HepG2 (cell line): Measurements from ENCODE around the gene PA2G4. TPM values are rescaled to one million over a fixed set of nuclear protein-coding genes. Genes with fewer than 3 reads are reported as not detected.

Experiments
- ASH2L ChIP-seq: fragments of 300-600, 200-600 bp; sonication (generic); IDR thresholded peaks from 2 replicates; pipeline ENCODE4 v1.7.0; 2017; ENCODE audit warnings: low read depth, mild to moderate bottlenecking, moderate library complexity, mixed read lengths, low read length; ENCODE audit not compliant: insufficient read length
- KDM5A ChIP-seq: fragments of 200-600 bp; sonication (generic); IDR thresholded peaks from 2 replicates; pipeline ENCODE4 v1.7.0; 2018; ENCODE audit warnings: antibody characterized with exemption, mild to moderate bottlenecking, low read length, borderline replicate concordance
- NRL ChIP-seq: sonication (generic); formaldehyde crosslinking; IDR thresholded peaks from 2 replicates; pipeline ENCODE4 v1.5.0; 2020; ENCODE audit warnings: missing genetic modification reagents, mild to moderate bottlenecking, moderate library complexity, borderline replicate concordance
- RARA ChIP-seq: IDR thresholded peaks from 2 replicates; pipeline ENCODE4 v1.6.1; 2016; ENCODE audit warnings: missing genetic modification reagents, missing compliant biosample characterization
- SIN3A ChIP-seq: IDR thresholded peaks from 2 replicates; pipeline ENCODE4 v1.6.1; 2011; ENCODE audit warnings: low read depth, mild to moderate bottlenecking, control low read depth, low read length, borderline replicate concordance
- ZNF430 ChIP-seq: sonication (generic); formaldehyde crosslinking; IDR thresholded peaks from 2 replicates; pipeline ENCODE4 v1.9.0; 2021; ENCODE audit warnings: mild to moderate bottlenecking, missing genetic modification reagents
- ZNF546 ChIP-seq: sonication (generic); formaldehyde crosslinking; conservative IDR thresholded peaks from 2 replicates; pipeline ENCODE4 v1.8.1; 2023; ENCODE audit warnings: mild to moderate bottlenecking, missing genetic modification reagents
- ZNF564 ChIP-seq: sonication (generic); formaldehyde crosslinking; IDR thresholded peaks from 2 replicates; pipeline ENCODE4 v1.8.1; 2023; ENCODE audit warnings: mild to moderate bottlenecking, missing genetic modification reagents
- ZNF570 ChIP-seq: sonication (generic); formaldehyde crosslinking; IDR thresholded peaks from 2 replicates; pipeline ENCODE4 v1.4.0; 2020; ENCODE audit warnings: mild to moderate bottlenecking, missing genetic modification reagents, borderline replicate concordance
- ZNF644 ChIP-seq: IDR thresholded peaks from 2 replicates; pipeline ENCODE4 v1.6.1; 2016; ENCODE audit warnings: low read depth
- ZNF709 ChIP-seq: sonication (generic); formaldehyde crosslinking; IDR thresholded peaks from 2 replicates; pipeline ENCODE4 v1.5.0; 2020; ENCODE audit warnings: mild to moderate bottlenecking, missing genetic modification reagents
- polyA plus RNA-seq, 8 experiments: library from polyadenylated mRNA; depleted of rRNA in 3 of 8; stranded (reverse) in 7 of 8; unstranded in 1 of 8; fragments of >200 nt; fragmentation: Illumina TruSeq in 4 of 8; extraction: Trizol in 4 of 8; gene quantifications; 2 replicates each; pipeline versions ENCODE4 v1.2.1 to v1.2.3, GENCODE V29; 2011 to 2016; ENCODE audit warnings: low read depth in 4 of 8, missing spikeins in 1 of 8, mixed read lengths in 1 of 8; ENCODE audit not compliant: insufficient read depth in 1 of 8
- total RNA-seq, 5 experiments: library from RNA; depleted of rRNA; stranded (reverse); fragments of >200 nt; fragmentation: Illumina TruSeq; extraction: Trizol; gene quantifications; 2 replicates each; pipeline ENCODE4 v1.2.3, GENCODE V29; 2016; ENCODE audit warnings: low read depth in 1 of 5
- TF ChIP-seq, protein P1 (sequence below): sonication (generic); formaldehyde crosslinking; IDR thresholded peaks from 2 replicates; pipeline ENCODE4 v1.4.0; 2020; ENCODE audit warnings: low read depth, missing genetic modification reagents
- TF ChIP-seq, protein P2 (sequence below): sonication (generic); formaldehyde crosslinking; IDR thresholded peaks from 2 replicates; pipeline ENCODE4 v1.4.0; 2020; ENCODE audit warnings: missing genetic modification reagents, borderline replicate concordance
- TF ChIP-seq, protein P3 (sequence below): sonication (generic); formaldehyde crosslinking; IDR thresholded peaks from 2 replicates; pipeline ENCODE4 v1.5.0; 2020; ENCODE audit warnings: missing genetic modification reagents
- TF ChIP-seq, protein P4 (sequence below), 2 experiments: sonication (generic) in 1 of 2; formaldehyde crosslinking in 1 of 2; IDR thresholded peaks; 2 replicates each; pipeline versions ENCODE4 v1.4.0 to v1.6.1; 2018 to 2020; ENCODE audit warnings: missing genetic modification reagents in 2 of 2, borderline replicate concordance in 1 of 2, low read depth in 1 of 2, mild to moderate bottlenecking in 1 of 2, missing biosample characterization in 1 of 2
- TF ChIP-seq, protein P5 (sequence below): IDR thresholded peaks from 2 replicates; pipeline ENCODE4 v1.6.1; 2016; ENCODE audit warnings: low read depth, borderline replicate concordance

The PA2G4 gene
- total and polyA plus RNA-seq, 2 of the 13 experiments (the other 11 are each of a cell fraction or from before 2014, with no cell fraction given) = 147 to 240 TPM

DNA sequence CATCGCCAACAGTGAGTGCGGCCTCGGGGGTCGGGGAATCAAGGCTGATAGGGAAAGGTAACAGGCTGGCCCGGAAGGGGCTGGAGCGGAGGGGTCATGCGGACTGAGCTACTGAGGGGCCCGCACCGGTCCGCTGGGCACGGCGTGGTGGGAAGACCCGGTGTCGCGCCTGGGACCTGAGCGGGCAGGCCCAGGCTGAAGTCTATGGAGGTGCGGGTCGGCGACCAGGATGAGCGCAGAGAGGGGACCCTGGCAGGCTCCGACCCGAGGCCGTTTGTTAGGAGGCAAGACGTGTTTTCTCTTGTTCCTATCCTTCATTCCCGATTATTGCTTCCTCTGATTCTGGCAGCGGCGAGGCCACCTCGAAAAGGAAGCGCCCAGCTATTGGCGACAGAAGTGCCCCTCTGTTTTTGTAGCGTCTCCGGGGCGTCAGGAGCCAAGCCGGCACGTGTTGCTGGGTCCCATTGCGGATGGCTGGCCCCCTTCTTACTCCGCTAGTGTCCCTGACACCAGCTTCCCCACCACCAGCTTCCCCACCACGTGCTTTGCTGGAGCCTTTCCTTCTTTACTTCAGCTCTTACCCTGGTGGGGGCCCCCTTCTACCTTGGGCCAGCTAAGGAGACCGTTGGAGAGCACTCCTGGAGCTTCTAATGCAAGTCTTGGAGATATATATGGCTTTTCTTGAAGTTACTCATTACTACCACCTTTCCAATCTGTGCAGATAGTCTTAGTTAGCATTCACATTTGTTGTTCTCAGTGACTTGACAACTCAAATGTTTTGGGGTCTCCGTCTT is 653 bp downstream of the PA2G4 start (continued):
- TF ChIP-seq KDM5A (0 out of 2 replicates have a peak, but pooled peaks have one; percentile 17), ZNF709 (CRISPR knock-in tag) (0 out of 2 replicates have a peak, but pooled peaks have one; percentile 25), SIN3A (peak; percentile 58; the same call in 1 of the 2 replicates), NRL (CRISPR knock-in tag) (no peak; the same call in 1 of the 2 replicates), ZNF564 (no peak), RARA (no peak), ZNF546 (0 out of 2 replicates have a peak, but pooled peaks have one; percentile 41), ZNF570 (CRISPR knock-in tag) (0 out of 2 replicates have a peak, but pooled peaks have one; percentile 11), ZNF430 (CRISPR knock-in tag) (0 out of 2 replicates have a peak, but pooled peaks have one; percentile 3), ZNF644 (CRISPR knock-in tag) (no peak), ASH2L (peak; percentile 63)
- TF ChIP-seq, protein P1, sequence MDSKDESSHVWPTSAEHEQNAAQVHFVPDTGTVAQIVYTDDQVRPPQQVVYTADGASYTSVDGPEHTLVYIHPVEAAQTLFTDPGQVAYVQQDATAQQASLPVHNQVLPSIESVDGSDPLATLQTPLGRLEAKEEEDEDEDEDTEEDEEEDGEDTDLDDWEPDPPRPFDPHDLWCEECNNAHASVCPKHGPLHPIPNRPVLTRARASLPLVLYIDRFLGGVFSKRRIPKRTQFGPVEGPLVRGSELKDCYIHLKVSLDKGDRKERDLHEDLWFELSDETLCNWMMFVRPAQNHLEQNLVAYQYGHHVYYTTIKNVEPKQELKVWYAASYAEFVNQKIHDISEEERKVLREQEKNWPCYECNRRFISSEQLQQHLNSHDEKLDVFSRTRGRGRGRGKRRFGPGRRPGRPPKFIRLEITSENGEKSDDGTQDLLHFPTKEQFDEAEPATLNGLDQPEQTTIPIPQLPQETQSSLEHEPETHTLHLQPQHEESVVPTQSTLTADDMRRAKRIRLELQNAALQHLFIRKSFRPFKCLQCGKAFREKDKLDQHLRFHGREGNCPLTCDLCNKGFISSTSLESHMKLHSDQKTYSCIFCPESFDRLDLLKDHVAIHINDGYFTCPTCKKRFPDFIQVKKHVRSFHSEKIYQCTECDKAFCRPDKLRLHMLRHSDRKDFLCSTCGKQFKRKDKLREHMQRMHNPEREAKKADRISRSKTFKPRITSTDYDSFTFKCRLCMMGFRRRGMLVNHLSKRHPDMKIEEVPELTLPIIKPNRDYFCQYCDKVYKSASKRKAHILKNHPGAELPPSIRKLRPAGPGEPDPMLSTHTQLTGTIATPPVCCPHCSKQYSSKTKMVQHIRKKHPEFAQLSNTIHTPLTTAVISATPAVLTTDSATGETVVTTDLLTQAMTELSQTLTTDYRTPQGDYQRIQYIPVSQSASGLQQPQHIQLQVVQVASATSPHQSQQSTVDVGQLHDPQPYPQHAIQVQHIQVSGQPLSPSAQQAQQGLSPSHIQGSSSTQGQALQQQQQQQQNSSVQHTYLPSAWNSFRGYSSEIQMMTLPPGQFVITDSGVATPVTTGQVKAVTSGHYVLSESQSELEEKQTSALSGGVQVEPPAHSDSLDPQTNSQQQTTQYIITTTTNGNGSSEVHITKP (CRISPR knock-in tag) = 0 out of 2 replicates have a peak, but pooled peaks have one; percentile 10
- TF ChIP-seq, protein P2, sequence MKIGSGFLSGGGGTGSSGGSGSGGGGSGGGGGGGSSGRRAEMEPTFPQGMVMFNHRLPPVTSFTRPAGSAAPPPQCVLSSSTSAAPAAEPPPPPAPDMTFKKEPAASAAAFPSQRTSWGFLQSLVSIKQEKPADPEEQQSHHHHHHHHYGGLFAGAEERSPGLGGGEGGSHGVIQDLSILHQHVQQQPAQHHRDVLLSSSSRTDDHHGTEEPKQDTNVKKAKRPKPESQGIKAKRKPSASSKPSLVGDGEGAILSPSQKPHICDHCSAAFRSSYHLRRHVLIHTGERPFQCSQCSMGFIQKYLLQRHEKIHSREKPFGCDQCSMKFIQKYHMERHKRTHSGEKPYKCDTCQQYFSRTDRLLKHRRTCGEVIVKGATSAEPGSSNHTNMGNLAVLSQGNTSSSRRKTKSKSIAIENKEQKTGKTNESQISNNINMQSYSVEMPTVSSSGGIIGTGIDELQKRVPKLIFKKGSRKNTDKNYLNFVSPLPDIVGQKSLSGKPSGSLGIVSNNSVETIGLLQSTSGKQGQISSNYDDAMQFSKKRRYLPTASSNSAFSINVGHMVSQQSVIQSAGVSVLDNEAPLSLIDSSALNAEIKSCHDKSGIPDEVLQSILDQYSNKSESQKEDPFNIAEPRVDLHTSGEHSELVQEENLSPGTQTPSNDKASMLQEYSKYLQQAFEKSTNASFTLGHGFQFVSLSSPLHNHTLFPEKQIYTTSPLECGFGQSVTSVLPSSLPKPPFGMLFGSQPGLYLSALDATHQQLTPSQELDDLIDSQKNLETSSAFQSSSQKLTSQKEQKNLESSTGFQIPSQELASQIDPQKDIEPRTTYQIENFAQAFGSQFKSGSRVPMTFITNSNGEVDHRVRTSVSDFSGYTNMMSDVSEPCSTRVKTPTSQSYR = no peak
- TF ChIP-seq, protein P3, sequence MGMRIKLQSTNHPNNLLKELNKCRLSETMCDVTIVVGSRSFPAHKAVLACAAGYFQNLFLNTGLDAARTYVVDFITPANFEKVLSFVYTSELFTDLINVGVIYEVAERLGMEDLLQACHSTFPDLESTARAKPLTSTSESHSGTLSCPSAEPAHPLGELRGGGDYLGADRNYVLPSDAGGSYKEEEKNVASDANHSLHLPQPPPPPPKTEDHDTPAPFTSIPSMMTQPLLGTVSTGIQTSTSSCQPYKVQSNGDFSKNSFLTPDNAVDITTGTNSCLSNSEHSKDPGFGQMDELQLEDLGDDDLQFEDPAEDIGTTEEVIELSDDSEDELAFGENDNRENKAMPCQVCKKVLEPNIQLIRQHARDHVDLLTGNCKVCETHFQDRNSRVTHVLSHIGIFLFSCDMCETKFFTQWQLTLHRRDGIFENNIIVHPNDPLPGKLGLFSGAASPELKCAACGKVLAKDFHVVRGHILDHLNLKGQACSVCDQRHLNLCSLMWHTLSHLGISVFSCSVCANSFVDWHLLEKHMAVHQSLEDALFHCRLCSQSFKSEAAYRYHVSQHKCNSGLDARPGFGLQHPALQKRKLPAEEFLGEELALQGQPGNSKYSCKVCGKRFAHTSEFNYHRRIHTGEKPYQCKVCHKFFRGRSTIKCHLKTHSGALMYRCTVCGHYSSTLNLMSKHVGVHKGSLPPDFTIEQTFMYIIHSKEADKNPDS (CRISPR knock-in tag) = no peak
- TF ChIP-seq, protein P4, sequence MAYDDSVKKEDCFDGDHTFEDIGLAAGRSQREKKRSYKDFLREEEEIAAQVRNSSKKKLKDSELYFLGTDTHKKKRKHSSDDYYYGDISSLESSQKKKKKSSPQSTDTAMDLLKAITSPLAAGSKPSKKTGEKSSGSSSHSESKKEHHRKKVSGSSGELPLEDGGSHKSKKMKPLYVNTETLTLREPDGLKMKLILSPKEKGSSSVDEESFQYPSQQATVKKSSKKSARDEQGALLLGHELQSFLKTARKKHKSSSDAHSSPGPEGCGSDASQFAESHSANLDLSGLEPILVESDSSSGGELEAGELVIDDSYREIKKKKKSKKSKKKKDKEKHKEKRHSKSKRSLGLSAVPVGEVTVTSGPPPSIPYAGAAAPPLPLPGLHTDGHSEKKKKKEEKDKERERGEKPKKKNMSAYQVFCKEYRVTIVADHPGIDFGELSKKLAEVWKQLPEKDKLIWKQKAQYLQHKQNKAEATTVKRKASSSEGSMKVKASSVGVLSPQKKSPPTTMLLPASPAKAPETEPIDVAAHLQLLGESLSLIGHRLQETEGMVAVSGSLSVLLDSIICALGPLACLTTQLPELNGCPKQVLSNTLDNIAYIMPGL (CRISPR knock-in tag; IDR thresholded peaks at IDR 0.05; ENCODE audit: borderline replicate concordance in 1 of 2, low read depth in 1 of 2) = peak; percentile 1 to 5; a peak in 2 of 4 replicates
- TF ChIP-seq, protein P5, sequence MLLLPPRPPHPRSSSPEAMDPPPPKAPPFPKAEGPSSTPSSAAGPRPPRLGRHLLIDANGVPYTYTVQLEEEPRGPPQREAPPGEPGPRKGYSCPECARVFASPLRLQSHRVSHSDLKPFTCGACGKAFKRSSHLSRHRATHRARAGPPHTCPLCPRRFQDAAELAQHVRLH (CRISPR knock-in tag) = no peak
